Gastrocnemius medialis (tissue), 4 donors: Measurements from ENCODE around the gene CDH3.

Source experiments
- POLR2A ChIP-seq, 2 donors: fragments of 450-650 bp; IDR thresholded peaks; one replicate each; pipeline ENCODE4 v1.6.1; 2017; ENCODE audit warnings: antibody characterized with exemption in 2 of 2, mild to moderate bottlenecking in 2 of 2, moderate library complexity in 2 of 2
- TF ChIP-seq, protein P1 (sequence below), 5 experiments: fragments of 450-650 bp in 3 of 5; fragments of 200-600 bp in 2 of 5; sonication (generic) in 2 of 5; IDR thresholded peaks in 4 of 5; conservative IDR thresholded peaks in 1 of 5; 1 replicate in 4 of 5; 2 replicates in 1 of 5; pipeline ENCODE4 v1.5.1; 2016 to 2019; ENCODE audit warnings: antibody characterized with exemption in 5 of 5, mild to moderate bottlenecking in 3 of 5, moderate library complexity in 3 of 5

DNA sequence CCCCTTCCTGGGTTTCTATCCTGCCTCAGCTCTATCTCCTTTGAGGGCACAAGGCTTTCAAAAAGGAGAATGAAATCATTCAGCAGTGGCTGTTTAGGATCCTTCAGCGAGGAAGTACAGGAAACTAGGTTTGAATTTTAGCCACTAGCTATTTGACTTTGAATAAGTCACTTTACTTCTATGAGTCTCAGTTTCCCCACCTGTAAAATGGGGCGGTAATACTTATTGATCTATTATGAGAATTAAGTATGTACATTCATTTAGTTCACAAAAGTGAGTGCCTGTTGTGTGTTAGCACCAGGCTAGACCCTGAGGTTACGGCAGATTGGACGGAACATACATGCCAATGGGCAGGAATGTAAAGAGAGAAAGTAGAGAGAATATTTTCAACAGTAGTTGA, 98.6 kb downstream of the CDH3 start:
- no peak for TF ChIP-seq POLR2A (IDR thresholded peaks at IDR 0.05)
- TF ChIP-seq, protein P1, sequence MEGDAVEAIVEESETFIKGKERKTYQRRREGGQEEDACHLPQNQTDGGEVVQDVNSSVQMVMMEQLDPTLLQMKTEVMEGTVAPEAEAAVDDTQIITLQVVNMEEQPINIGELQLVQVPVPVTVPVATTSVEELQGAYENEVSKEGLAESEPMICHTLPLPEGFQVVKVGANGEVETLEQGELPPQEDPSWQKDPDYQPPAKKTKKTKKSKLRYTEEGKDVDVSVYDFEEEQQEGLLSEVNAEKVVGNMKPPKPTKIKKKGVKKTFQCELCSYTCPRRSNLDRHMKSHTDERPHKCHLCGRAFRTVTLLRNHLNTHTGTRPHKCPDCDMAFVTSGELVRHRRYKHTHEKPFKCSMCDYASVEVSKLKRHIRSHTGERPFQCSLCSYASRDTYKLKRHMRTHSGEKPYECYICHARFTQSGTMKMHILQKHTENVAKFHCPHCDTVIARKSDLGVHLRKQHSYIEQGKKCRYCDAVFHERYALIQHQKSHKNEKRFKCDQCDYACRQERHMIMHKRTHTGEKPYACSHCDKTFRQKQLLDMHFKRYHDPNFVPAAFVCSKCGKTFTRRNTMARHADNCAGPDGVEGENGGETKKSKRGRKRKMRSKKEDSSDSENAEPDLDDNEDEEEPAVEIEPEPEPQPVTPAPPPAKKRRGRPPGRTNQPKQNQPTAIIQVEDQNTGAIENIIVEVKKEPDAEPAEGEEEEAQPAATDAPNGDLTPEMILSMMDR (IDR thresholded peaks at IDR 0.05 in 4 of 5, conservative IDR thresholded peaks at IDR 0.05 in 1 of 5), result no peak
